Neural progenitor cell (in vitro differentiated cells): ENCODE data around the gene WWOX.

ENCODE experiments used
- EZH2 ChIP-seq: fragments of 200-600 bp; sonication (generic); IDR thresholded peaks from 2 replicates; pipeline ENCODE4 v1.6.1; 2017; ENCODE audit warnings: antibody characterized with exemption, mild to moderate bottlenecking, moderate library complexity
- TF ChIP-seq, protein P1 (sequence below): fragments of 200-600 bp; sonication (generic); IDR thresholded peaks from 2 replicates; pipeline ENCODE4 v1.5.1; 2017; ENCODE audit warnings: antibody characterized with exemption, mild to moderate bottlenecking

GRCh38 chr16:78535098-78535497 lies 435.6 kb downstream of the WWOX start:
- TF ChIP-seq, protein P1, sequence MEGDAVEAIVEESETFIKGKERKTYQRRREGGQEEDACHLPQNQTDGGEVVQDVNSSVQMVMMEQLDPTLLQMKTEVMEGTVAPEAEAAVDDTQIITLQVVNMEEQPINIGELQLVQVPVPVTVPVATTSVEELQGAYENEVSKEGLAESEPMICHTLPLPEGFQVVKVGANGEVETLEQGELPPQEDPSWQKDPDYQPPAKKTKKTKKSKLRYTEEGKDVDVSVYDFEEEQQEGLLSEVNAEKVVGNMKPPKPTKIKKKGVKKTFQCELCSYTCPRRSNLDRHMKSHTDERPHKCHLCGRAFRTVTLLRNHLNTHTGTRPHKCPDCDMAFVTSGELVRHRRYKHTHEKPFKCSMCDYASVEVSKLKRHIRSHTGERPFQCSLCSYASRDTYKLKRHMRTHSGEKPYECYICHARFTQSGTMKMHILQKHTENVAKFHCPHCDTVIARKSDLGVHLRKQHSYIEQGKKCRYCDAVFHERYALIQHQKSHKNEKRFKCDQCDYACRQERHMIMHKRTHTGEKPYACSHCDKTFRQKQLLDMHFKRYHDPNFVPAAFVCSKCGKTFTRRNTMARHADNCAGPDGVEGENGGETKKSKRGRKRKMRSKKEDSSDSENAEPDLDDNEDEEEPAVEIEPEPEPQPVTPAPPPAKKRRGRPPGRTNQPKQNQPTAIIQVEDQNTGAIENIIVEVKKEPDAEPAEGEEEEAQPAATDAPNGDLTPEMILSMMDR, result no peak
- TF ChIP-seq EZH2, result no peak
